Measurements from ENCODE around the gene MCF2L.

MCF2L gene

GRCh38 chr13:113125506-113126264 lies 156.7 kb downstream of the MCF2L start:
- no peak for DNase-seq (ENCODE audit: low read depth in 2 of 2)

DNA sequence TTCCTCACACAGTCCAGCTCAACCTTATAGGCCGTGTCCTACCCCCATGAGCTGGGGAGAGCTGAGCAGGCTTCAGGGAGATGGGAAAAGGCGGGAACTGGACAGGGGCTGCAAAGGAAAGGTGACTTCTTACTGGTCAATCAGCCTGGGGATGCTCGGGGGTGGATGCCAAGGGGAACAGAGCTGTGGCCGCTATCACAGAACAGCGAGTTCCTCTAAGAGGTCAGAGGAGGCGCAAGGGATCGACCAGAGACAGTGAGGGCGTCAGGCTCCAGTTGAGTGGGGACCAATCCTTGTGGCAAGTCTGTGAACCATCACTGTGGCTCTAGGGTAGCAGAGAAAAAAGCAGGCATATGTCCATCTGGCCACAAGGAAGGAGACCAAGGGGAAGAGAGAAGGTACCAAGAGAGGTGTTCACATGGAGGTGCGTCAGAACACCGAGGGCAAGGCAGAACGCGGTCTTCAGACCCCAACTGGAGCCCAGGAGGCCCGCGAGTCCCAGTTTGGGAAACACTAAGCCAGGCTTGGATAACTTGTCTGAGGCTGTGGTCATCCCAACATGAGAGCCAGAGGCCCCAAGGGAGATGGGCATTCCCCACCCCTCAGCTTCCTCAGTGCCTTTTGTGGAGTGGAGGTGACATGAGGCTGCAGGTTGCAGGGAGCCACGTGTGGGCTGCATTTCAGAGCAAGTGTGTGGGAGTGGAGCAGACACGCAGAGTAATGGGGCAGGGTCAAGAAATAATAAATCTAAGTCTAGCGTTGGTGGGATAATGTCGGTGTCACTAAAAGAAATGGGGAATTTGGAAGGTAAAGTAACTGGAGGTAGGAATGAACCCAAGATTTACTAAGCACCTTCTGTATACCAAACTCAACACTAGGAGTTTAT lies 157.5 kb downstream of the MCF2L start:
- DNase-seq (ENCODE audit: low read depth in 2 of 2), result no peak

- no peak for DNase-seq (ENCODE audit: low read depth in 2 of 2)
Observed at GRCh38 chr13:113129480-113129879, 160.5 kb downstream of the MCF2L start.

DNA sequence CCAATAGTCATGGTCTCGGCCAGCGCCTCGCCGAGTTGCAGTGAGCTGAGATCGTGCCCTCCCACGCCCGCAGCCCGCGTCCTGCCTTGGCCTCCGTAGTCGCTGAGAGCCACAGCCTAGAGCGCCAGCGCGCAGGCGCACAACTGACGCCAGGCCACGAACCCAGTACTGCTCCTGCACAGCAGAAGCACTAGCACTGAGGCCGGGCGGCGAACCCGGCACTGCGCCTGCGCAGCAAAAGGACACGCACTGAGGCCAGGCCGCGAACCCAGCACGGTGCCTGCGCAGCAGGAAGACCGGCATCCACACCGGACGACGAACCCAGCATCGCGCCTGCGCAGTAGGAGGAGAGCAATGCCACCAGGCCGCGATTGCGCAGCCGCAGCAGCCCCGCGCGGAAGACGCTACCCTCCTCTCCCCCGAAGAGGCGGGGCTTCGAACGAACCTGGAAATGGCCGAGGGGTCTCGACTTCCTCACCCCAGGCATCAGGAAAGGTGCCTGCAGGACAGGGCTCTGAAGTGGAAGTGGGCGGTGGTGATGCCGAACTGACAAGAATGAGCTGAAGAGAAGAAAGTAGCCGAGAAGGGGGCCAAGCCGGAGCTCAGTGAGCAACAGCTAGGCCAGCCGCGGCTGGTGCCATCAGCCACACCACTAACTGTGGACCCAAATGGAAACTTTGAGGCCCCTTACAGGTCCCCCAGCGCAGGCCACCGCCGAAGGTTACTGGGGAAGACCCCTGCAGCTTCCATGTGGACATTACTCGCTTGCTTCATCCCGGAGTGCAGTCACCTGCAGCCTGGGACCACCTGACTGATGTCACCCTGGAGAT lies 161.1 kb downstream of the MCF2L start:
- no peak for DNase-seq (ENCODE audit: low read depth in 2 of 2)

GRCh38 chr13:113135281-113135760 lies 166.3 kb downstream of the MCF2L start:
- DNase-seq (ENCODE audit: low read depth in 2 of 2), result no peak

- no peak for DNase-seq (ENCODE audit: low read depth in 2 of 2)
Observed at GRCh38 chr13:113137691-113138298, 168.8 kb downstream of the MCF2L start.

DNA sequence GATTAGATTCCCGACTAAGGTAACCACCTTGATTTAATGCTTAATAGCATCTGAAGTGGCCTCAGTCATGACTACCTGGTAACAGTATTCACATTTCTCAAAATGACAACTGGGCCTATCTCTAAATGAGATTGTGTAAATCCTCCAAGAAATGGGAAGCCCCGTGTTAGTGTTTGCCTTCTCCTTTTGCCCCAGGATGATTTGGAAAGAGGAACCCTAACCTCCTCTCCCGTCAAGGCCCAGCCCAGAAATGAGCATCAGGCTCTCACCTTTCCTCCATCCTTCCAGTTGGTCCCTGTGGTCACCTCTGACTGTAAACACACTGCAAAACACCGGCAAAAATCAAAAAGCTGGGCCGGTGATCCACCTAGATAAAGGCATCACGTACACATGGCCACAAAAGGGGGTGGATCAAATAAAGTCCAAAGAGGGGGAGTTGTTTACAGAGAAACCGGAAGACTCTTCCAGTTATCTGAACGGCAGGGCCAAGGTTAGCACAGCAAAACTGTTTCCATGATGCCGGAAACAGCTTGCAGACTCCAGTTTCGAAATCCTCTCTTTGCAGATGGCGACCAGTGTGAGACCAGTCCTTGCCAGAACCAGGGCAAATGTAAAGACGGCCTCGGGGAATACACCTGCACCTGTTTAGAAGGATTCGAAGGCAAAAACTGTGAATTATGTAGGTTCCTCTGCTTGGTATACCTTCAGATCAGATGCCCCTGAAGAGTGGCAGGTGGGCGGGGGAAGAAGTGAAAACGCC lies 170.0 kb downstream of the MCF2L start:
- no peak for DNase-seq (ENCODE audit: low read depth in 2 of 2)

DNA sequence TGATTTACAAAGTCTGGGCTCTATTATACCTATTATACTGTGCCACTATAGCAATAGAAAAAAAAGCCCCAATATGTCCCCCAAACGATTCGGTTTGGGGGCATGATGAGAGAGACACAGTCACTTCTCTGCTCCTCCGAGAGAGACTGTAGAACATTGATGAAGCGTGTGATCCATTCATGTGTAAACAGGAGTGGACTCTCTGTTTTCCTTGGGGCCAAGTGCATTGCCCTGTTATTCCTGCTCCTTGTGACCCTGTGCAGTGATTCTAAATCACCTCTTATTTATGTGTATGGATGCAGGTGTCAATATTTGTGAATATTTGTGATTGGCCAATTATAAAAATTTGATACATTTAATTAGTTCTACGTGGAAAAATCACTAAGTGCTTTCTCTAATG lies 170.6 kb downstream of the MCF2L start:
- no peak for DNase-seq (ENCODE audit: low read depth in 2 of 2)

- DNase-seq (ENCODE audit: low read depth in 2 of 2), result no peak
Observed at GRCh38 chr13:113140677-113141600, 171.9 kb downstream of the MCF2L start.

DNA sequence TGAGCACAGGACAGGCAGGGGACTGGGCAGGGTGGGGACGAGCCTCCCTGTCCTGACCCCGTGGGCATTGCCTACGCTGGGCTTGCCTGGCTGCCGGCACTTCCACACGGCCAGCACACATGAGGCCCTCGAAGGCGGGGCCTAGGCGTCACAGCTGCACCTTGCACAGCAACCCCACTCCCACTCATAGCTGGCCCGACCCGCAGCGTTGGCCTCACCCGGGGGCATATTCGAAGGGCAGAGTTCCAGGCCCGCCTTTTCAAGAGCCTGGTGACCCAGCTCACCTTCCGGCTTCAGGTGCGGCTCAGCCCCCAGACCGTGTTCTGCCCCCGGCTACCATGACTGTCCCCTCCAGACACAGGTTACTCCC lies 172.6 kb downstream of the MCF2L start:
- no peak for DNase-seq (ENCODE audit: low read depth in 2 of 2)

DNA sequence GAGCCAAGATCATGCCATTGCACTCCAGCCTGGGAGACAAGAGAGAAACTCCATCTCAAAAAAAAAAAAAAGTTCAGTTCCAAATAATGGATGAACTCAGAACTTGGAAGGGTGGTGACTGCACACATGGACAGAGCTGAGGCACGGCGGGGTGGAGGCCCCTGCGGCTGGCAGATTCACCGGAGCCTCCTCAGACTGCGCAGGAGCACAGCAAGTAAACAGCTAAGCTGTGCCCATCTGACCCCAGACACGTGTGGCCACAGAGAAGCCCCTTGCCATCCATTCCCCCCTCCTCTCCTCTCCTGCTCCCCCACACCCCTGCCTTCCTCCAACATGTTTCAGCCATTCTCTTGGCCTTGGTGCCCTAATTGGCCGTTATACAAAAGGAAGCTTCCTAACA lies 173.9 kb downstream of the MCF2L start:
- DNase-seq (ENCODE audit: low read depth in 2 of 2), result no peak

DNA sequence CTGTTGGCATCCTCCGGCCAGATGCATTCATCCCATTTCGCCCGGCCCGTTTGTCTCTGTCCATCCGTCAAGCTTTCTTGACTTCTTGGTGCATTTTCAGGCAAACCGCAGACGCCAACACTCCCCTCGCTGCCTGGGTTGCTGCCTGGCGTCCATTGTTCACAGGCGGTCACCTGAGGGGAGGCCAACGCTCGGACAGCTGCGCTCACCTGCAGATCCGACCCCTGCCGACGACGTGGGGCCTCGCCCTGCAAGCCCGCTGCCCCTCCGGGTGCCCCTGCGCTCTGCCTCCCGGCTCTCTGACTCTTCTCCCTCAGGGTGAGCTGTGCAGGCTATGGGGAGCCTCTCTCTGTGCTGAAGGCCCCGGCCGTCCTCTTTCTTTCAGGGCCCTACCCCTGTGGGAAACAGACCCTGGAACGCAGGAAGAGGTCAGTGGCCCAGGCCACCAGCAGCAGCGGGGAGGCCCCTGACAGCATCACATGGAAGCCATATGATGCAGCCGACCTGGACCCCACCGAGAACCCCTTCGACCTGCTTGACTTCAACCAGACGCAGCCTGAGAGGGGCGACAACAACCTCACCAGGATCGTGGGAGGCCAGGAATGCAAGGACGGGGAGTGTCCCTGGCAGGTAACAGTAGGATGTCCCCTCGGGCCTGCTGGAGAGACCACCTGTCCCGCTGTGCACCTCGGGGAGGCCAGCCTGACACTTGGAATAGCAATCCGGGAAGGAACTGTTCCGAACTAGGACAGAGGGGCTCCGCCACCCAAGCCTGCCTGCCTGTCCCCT lies 174.6 kb downstream of the MCF2L start:
- no peak for DNase-seq (ENCODE audit: low read depth in 2 of 2)

DNA sequence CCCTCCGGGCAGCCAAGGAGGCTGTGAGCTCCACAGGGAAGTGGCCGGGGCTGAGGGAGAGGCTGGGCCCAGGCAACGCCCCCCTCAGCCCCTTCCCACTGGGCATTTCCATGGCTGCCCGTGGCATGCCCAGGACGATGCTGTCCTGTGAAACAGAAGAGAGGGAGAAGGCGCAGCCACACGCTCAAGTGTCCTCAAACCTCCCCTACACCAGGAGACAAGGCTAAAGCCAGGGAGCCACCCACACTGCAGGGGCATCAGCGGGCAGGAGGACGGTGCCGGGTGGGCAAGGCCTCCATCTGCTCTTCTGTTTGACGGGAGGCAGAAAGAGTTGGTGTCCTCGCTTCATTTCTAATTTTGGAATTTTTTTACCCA lies 175.2 kb downstream of the MCF2L start:
- no peak for DNase-seq (ENCODE audit: low read depth in 2 of 2)

GRCh38 chr13:113145496-113145895 lies 176.5 kb downstream of the MCF2L start:
- no peak for DNase-seq (ENCODE audit: low read depth in 2 of 2)

DNA sequence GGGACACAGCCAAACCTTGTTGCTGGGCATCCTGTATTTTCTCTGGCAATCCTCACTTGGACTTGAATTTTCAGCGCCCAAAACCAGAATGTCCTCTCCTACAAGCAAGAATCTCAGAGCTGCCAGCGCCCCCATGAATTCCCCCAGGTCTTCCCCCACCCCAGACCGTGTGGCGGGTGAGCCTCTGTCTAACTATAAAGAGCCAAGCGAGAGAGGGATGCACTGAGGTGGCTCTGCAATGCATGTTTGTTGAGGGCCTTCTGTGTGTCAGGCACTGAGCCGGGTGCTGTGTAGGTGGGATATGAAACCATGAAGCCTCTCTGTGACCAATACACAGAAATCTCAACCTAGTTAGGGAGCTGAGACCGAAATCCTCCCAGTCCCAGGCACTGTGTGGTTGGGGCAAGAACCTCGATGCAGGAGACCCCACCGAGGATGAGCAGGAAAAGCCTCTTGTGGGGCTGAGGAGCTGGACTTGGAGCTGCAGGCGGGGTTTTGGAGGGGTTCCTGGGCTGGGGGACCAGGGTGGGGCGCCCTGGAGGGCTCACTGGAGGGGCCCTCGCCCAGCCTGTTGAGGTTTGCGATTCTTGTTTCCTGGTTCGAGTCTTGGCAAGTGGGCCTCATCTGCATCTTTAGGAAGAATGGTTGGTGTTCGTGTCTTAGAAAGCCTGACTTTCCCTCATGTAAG lies 177.0 kb downstream of the MCF2L start:
- no peak for DNase-seq (ENCODE audit: low read depth in 2 of 2)

- DNase-seq (ENCODE audit: low read depth in 2 of 2), result no peak
Observed at GRCh38 chr13:113146750-113147149, 177.7 kb downstream of the MCF2L start.

GRCh38 chr13:113147206-113147605 lies 178.2 kb downstream of the MCF2L start:
- no peak for DNase-seq (ENCODE audit: low read depth in 2 of 2)

DNA sequence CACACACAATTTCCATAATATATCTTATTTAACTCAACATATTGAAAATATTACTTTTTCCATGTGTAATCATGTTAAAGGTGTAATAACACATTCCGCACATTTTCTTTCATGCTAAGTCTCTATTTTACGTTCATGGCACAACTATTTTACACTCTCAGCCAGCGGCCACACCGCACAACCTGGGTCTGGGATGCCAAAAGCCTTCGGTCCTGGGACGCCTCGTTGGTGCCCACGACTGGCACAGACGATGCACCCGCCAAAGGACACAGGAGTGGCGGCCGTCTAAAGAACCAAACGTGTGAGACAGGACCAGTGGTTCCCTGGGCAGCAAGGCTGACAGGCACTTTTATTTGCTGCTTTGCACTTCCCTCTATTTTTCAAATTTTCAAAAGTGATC lies 179.4 kb downstream of the MCF2L start:
- no peak for DNase-seq (ENCODE audit: low read depth in 2 of 2)
